ENCODE measurements around the gene SETX.

- TF ChIP-seq POLR2AphosphoS5 (IDR thresholded peaks at IDR 0.05), result no peak
- TF ChIP-seq CTCF (IDR thresholded peaks at IDR 0.05), result no peak
Measured at GRCh38 chr9:132348676-132349075, 6.1 kb downstream of the SETX start.

Data from breast epithelium (tissue), 3 donors.